Thyroid gland (tissue), 4 donors: ENCODE data around the gene SLC23A3. TPM values are rescaled to one million over a fixed set of nuclear protein-coding genes. Genes with fewer than 3 reads are reported as not detected.

Source experiments
- DNase-seq, 2 donors: peaks; one replicate each; pipeline ENCODE4 v3.0.0-alpha.2; 2019
- H3K27ac ChIP-seq, 3 donors: fragments of 200-600 bp; sonication (generic); 1 replicate in 2 of 3; 2 replicates in 1 of 3; pipeline ENCODE4 v1.5.1; 2016 to 2019; ENCODE audit warnings: mild to moderate bottlenecking in 1 of 3, moderate library complexity in 1 of 3
- H3K27me3 ChIP-seq: fragments of 200-600 bp; sonication (generic); one replicate; pipeline ENCODE4 v1.5.1; 2019
- H3K36me3 ChIP-seq, 2 donors: fragments of 200-600 bp; sonication (generic); one replicate each; pipeline ENCODE4 v1.5.1; 2016 to 2019
- H3K4me1 ChIP-seq, 2 donors: fragments of 200-600 bp; sonication (generic); one replicate each; pipeline ENCODE4 v1.5.1; 2017 to 2019
- H3K4me3 ChIP-seq, 3 donors: fragments of 200-600 bp; sonication (generic); replicated peaks in 1 of 3; 1 replicate in 2 of 3; 2 replicates in 1 of 3; pipeline ENCODE4 v1.5.1; 2016; ENCODE audit warnings: mild to moderate bottlenecking in 1 of 3
- H3K9me3 ChIP-seq: fragments of 200-600 bp; sonication (generic); one replicate; pipeline ENCODE4 v1.5.1; 2017
- POLR2A ChIP-seq, 2 donors: fragments of 450-650 bp; IDR thresholded peaks; one replicate each; pipeline ENCODE4 v1.6.1; 2017; ENCODE audit warnings: antibody characterized with exemption in 2 of 2, mild to moderate bottlenecking in 2 of 2, moderate library complexity in 1 of 2
- WGBS, 2 donors: methylation state at CpG; one replicate each; pipeline ENCODE4 v1.1.5; 2017; 5-methylcytosine and 5-hydroxymethylcytosine counted together
- intact Hi-C: fragments of 100-400 bp; cut with DNase I; formaldehyde crosslinking; loops from one replicate; pipeline ENCODE4 v1.15.1; 2023
- total RNA-seq, 4 donors: library from RNA; depleted of rRNA; stranded (reverse); fragments of >200 nt; gene quantifications; one replicate each; pipeline ENCODE4 v1.2.3, GENCODE V29; 2016
- TF ChIP-seq, protein P1 (sequence below), 6 experiments: fragments of 200-600 bp in 3 of 6; fragments of 450-650 bp in 3 of 6; sonication (generic) in 3 of 6; IDR thresholded peaks; one replicate each; pipeline ENCODE4 v1.5.1; 2016 to 2019; ENCODE audit warnings: antibody characterized with exemption in 6 of 6, mild to moderate bottlenecking in 2 of 6, inconsistent platforms in 1 of 6, moderate library complexity in 1 of 6

Gene SLC23A3
- total RNA-seq, 4 donors from 2014 or later: 1.1 to 3.9 (median 3.4) TPM

DNA sequence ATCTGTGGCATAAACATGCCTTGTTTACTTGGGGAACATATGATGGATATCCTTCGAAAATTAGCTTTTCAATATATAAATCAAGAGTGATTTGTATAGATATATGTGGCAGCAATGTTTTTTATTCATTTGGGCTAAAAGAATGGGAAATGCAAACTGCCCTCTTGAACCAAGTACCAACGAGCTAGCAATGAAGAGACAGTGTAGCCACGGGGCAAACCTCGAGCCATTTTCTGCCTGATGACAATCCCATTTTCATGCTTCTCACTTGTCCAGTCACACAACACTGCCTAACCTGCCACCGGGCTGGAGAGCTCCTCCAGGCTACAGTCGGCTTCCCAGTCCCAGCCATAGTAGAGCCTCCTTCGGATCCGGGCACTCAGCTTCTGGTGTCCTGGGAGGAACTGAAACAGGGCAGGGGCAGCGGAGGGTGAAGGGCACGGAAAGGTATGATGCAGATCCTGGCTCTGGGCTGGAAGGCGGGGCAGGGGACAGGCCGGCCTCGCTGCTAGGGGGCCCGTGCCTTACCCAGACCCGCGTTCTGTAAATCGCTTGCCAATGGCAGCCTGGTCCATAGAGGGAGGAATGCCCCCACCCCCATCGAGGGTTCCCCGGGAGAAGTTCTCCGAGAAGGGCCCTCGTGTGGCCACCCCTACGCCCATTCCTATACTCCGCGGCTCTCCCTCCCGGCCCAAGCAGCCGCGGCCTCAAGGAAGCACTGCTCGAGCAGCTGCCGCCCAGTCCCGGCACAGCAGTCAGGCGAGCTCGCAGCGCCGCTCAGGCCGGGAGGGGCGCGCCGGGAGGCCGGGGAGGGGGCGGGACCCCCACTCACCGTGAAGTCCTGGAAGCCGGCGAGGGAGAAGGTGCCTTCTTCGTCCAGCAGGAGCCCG, 6.3 kb upstream of the SLC23A3 start:
- Histone ChIP-seq H3K36me3 (peaks cover 41 to 47% of the 10 kb centered on the region in 2 donors), H3K9me3 (no peaks in the 10 kb centered on the region), H3K27me3 (no peaks in the 10 kb centered on the region), H3K4me3 (peak overlapping the region; percentile 72 to 97 (median 85)), H3K27ac (peak overlapping the region; percentile 98 to 99 (median 98)), H3K4me1 (peaks cover 21 to 30% of the 10 kb centered on the region in 2 donors)
- TF ChIP-seq, protein P1, sequence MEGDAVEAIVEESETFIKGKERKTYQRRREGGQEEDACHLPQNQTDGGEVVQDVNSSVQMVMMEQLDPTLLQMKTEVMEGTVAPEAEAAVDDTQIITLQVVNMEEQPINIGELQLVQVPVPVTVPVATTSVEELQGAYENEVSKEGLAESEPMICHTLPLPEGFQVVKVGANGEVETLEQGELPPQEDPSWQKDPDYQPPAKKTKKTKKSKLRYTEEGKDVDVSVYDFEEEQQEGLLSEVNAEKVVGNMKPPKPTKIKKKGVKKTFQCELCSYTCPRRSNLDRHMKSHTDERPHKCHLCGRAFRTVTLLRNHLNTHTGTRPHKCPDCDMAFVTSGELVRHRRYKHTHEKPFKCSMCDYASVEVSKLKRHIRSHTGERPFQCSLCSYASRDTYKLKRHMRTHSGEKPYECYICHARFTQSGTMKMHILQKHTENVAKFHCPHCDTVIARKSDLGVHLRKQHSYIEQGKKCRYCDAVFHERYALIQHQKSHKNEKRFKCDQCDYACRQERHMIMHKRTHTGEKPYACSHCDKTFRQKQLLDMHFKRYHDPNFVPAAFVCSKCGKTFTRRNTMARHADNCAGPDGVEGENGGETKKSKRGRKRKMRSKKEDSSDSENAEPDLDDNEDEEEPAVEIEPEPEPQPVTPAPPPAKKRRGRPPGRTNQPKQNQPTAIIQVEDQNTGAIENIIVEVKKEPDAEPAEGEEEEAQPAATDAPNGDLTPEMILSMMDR (IDR thresholded peaks at IDR 0.05): peak in 1 of 6 experiments; percentile 1
- TF ChIP-seq POLR2A (IDR thresholded peaks at IDR 0.05): no peak
- 6 to 10% methylated on average over 11 to 17 of the region's 45 CpGs for WGBS, 2 donors
- intact Hi-C loops: loop anchor here (5.0 kb wide), 1 partner anchor 36 kb away; no protein-coding TSS in a partner anchor
- DNase-seq: peak; percentile 81 to 82

DNA sequence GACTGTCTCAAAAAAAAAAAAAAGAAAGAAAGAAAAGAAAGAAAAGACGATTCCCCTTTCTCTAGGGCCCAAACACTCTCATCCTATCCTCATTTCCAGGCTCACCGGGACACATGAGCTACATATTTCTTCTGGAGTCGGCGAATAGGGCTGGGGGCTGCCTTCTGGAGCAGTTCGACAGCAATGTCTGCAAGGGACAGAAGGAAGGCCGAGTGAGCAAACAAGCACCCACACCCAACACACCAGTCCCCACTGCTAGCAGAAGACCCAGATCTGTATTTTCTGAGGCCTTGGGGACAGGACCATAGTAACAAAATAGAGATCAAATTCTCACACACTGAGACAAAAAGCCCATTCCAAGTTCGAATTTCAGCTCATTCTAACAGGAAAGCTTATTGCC, 5.7 kb upstream of the SLC23A3 start:
- Histone ChIP-seq H3K4me1 (peaks cover 21 to 34% of the 10 kb centered on the region in 2 donors), H3K27ac (peak overlapping the region in 2 of 3 donors; percentile 98 to 99), H3K4me3 (peak overlapping the region in 1 of 3 donors; percentile 97), H3K36me3 (peaks cover 34 to 40% of the 10 kb centered on the region in 2 donors), H3K27me3 (no peaks in the 10 kb centered on the region), H3K9me3 (no peaks in the 10 kb centered on the region)
- no peak for TF ChIP-seq POLR2A (IDR thresholded peaks at IDR 0.05)
- TF ChIP-seq, protein P1 (IDR thresholded peaks at IDR 0.05): no peak
- 84% methylated on average over 7 of the region's 7 CpGs for WGBS, 2 donors
- no peak for DNase-seq
- intact Hi-C loops: loop anchor here (5.0 kb wide), 1 partner anchor 37 kb away; no protein-coding TSS in a partner anchor

- no peak for TF ChIP-seq POLR2A (IDR thresholded peaks at IDR 0.05)
- TF ChIP-seq, protein P1 (IDR thresholded peaks at IDR 0.05): no peak
- Histone ChIP-seq H3K27ac (no peak overlapping the region), H3K27me3 (no peaks in the 10 kb centered on the region), H3K4me3 (no peak overlapping the region), H3K4me1 (peaks cover 21 to 34% of the 10 kb centered on the region in 2 donors), H3K36me3 (peaks cover 30 to 33% of the 10 kb centered on the region in 2 donors), H3K9me3 (no peaks in the 10 kb centered on the region)
- intact Hi-C loops: loop anchor here (5.0 kb wide), 1 partner anchor 38 kb away; no protein-coding TSS in a partner anchor
- WGBS, 2 donors: 91 to 96% methylated on average over 7 of the region's 7 CpGs
- DNase-seq: no peak
These were observed 5.0 kb upstream of the SLC23A3 start for GRCh38 chr2:219174801-219175200.

DNA sequence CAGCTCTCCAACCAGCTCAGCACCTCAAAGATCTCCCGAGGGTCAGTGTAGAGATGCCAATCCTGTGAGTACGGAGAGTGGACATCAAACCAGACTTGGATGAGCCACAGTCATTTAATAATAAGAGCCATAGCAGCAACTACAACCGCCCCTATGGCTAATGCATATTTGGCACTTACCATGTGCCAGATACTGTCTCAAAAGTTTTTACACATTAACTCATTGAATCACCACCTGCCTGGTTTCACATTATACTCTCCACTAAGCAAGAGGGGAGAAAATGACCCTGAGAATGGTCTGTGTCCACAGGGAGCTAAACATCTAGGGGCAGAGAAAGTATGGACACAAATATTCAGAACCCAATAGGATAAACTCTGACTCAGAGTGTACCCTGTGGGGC, 4.3 kb upstream of the SLC23A3 start:
- DNase-seq: no peak
- H3K4me1 ChIP-seq: peaks cover 16 to 27% of the 10 kb centered on the region in 2 donors
- no peaks in the 10 kb centered on the region for H3K27me3 ChIP-seq
- H3K4me3 ChIP-seq: no peak overlapping the region
- intact Hi-C loops: no loop called here
- no peak overlapping the region for H3K27ac ChIP-seq
- WGBS, 2 donors: 97% methylated on average over 3 of the region's 3 CpGs
- H3K9me3 ChIP-seq: no peaks in the 10 kb centered on the region
- TF ChIP-seq, protein P1 (IDR thresholded peaks at IDR 0.05): no peak
- TF ChIP-seq POLR2A (IDR thresholded peaks at IDR 0.05): no peak
- peaks cover 30% of the 10 kb centered on the region in 2 donors for H3K36me3 ChIP-seq

- no peaks in the 10 kb centered on the region for H3K27me3 ChIP-seq
- H3K9me3 ChIP-seq: no peaks in the 10 kb centered on the region
- TF ChIP-seq POLR2A (IDR thresholded peaks at IDR 0.05): no peak
- TF ChIP-seq, protein P1 (IDR thresholded peaks at IDR 0.05): no peak
- H3K4me1 ChIP-seq: peaks cover 9 to 22% of the 10 kb centered on the region in 2 donors
- H3K4me3 ChIP-seq: no peak overlapping the region
- intact Hi-C loops: no loop called here
- 93 to 99% methylated on average over 6 of the region's 6 CpGs for WGBS, 2 donors
- peaks cover 30% of the 10 kb centered on the region in 2 donors for H3K36me3 ChIP-seq
- no peak overlapping the region for H3K27ac ChIP-seq
- no peak for DNase-seq
These were observed 3.3 kb upstream of the SLC23A3 start for GRCh38 chr2:219173176-219173575.
